ENCODE results near the gene PALLD.

DNA sequence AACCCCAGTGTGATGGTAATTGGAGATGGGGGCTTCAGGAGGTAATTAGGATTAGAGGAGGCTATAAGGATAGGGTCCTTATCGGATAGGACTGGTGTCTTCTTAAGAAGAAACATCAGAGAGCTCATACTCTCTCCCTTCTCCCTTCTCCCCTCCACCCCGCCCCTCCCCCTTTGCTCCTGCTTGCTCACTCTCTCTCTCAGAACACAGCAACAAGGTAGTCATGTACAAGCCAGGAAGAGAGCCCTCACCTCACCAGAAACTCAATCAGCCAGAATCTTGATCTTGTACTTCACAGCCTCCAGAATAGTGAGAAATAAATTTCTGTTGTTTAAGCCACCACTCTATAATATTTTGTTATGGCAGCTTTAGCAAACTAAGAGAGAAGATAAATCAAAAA is 21.1 kb upstream of the PALLD start:
- TF ChIP-seq EZH2 (IDR thresholded peaks at IDR 0.05) (no peak), EZH2phosphoT487 (IDR thresholded peaks at IDR 0.05) (no peak)
- TF ChIP-seq, protein P1, sequence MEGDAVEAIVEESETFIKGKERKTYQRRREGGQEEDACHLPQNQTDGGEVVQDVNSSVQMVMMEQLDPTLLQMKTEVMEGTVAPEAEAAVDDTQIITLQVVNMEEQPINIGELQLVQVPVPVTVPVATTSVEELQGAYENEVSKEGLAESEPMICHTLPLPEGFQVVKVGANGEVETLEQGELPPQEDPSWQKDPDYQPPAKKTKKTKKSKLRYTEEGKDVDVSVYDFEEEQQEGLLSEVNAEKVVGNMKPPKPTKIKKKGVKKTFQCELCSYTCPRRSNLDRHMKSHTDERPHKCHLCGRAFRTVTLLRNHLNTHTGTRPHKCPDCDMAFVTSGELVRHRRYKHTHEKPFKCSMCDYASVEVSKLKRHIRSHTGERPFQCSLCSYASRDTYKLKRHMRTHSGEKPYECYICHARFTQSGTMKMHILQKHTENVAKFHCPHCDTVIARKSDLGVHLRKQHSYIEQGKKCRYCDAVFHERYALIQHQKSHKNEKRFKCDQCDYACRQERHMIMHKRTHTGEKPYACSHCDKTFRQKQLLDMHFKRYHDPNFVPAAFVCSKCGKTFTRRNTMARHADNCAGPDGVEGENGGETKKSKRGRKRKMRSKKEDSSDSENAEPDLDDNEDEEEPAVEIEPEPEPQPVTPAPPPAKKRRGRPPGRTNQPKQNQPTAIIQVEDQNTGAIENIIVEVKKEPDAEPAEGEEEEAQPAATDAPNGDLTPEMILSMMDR (IDR thresholded peaks at IDR 0.05): no peak
